ENCODE measurements around the gene DEGS1. TPM values are rescaled to one million over a fixed set of nuclear protein-coding genes. Genes with fewer than 3 reads are reported as not detected.

The DEGS1 gene
- polyA plus RNA-seq, 2 donors = 33.1 to 42.8 TPM

DNA sequence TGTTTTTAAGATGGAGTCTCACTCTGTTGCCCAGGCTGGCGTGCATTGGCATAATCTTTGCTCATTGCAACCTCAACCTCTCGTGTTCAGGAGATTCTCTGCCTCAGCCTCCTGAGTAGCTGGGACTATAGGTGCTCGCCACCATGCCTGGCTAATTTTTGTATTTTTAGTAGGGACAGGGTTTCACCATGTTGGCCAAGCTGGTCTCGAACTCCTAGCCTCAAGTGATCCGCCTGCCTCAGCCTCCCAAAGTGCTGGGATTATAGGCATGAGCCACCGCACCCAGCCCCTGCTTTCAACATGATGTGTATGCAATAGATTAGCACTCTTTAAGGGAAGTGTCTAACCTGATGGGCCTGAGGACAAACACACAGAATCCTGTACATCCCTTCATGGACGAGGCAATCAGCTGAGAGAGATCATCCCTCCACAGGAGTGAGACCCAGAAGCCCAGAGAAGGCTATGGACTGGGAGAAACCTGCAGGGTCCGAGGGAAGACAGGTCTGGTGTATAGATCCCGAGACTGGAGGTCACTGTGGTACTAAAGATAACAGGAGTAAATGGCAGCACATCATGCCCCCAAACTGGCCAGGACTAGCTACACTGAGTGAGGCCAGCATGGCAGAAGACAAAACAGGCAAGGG lies 5.6 kb upstream of the DEGS1 start:
- Histone ChIP-seq H3K27me3 (ENCODE audit: control insufficient read depth in 1 of 2, insufficient read depth in 2 of 2, low read length in 2 of 2) (no peaks in the 10 kb centered on the region), H3K27ac (ENCODE audit: low read depth in 2 of 2, low read length in 1 of 2) (no peak overlapping the region), H3K36me3 (ENCODE audit: control insufficient read depth in 2 of 2, insufficient read depth in 2 of 2, low read length in 1 of 2) (no peaks in the 10 kb centered on the region), H3K4me3 (ENCODE audit: low read depth in 1 of 2, low read length in 2 of 2) (no peak overlapping the region), H3K9me3 (ENCODE audit: control insufficient read depth in 2 of 2, insufficient read depth in 1 of 2, low read depth in 1 of 2, low read length in 1 of 2) (no peaks in the 10 kb centered on the region), H3K4me1 (ENCODE audit: control insufficient read depth in 2 of 2, insufficient read depth in 2 of 2, low read length in 1 of 2) (no peaks in the 10 kb centered on the region)
- WGBS, 2 donors = 93 to 94% methylated on average over 9 of the region's 9 CpGs

DNA sequence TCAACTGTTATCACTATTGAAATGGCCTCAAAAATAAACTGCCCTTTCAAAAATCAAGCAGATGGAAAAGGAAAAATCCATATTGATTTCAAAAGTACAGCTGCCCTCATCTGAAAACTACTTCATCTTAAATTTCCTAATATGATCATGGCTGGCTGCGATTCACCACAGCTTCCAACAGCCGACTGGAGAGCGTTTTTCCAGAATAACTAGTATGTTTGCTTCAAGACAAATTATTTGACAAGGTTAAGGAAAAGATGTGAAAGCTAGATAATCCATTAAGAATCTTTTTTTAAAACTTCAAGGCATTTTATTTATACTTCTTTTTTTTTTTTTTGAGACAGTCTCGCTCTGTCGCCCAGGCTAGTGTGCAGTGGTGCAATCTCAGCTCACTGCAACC lies 4.1 kb upstream of the DEGS1 start:
- 52 to 71% methylated on average over 5 of the region's 5 CpGs for WGBS, 2 donors
- H3K4me3 ChIP-seq (ENCODE audit: low read depth in 1 of 2, low read length in 2 of 2) = no peak overlapping the region
- no peaks in the 10 kb centered on the region for H3K36me3 ChIP-seq (ENCODE audit: control insufficient read depth in 2 of 2, insufficient read depth in 2 of 2, low read length in 1 of 2)
- H3K4me1 ChIP-seq (ENCODE audit: control insufficient read depth in 2 of 2, insufficient read depth in 2 of 2, low read length in 1 of 2) = no peaks in the 10 kb centered on the region
- H3K9me3 ChIP-seq (ENCODE audit: control insufficient read depth in 2 of 2, insufficient read depth in 1 of 2, low read depth in 1 of 2, low read length in 1 of 2) = no peaks in the 10 kb centered on the region
- no peak overlapping the region for H3K27ac ChIP-seq (ENCODE audit: low read depth in 2 of 2, low read length in 1 of 2)
- no peaks in the 10 kb centered on the region for H3K27me3 ChIP-seq (ENCODE audit: control insufficient read depth in 1 of 2, insufficient read depth in 2 of 2, low read length in 2 of 2)

DNA sequence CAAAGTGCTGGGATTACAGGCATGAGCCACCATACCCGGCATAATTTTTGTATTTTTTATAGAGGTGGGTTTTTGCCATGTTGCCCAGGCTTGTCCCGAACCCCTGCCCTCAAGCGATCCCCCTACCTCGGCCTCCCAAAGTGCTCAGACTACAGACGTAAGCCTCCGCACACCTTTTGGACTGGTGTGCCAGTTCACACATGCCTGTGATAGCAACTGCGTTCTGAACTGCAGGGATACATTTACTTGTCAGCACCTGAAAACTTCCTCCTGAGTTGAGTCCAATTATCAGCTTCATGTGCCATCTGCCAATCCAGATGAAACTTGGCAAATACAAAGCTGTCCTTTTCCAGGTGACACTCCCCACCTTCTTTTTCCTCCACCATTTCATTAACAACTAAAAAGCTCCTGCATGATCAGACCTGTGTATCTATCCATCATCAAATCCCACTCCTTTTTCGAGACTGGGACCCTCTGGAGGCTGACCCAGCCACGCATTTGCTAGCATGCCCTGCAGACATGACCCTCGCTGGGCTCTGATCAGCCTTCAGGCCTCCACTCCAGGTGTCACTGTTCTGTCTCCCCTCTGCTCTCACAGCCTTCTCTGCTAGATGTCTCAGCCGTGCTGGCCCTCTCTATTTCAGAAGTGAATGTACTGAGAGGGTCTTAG lies 2.1 kb upstream of the DEGS1 start:
- H3K4me3 ChIP-seq (ENCODE audit: low read depth in 1 of 2, low read length in 2 of 2) = no peak overlapping the region
- H3K9me3 ChIP-seq (ENCODE audit: control insufficient read depth in 2 of 2, insufficient read depth in 1 of 2, low read depth in 1 of 2, low read length in 1 of 2) = no peaks in the 10 kb centered on the region
- WGBS, 2 donors = 60 to 71% methylated on average over 11 of the region's 11 CpGs
- no peaks in the 10 kb centered on the region for H3K36me3 ChIP-seq (ENCODE audit: control insufficient read depth in 2 of 2, insufficient read depth in 2 of 2, low read length in 1 of 2)
- peak overlapping the region; percentile 47 to 66 for H3K27ac ChIP-seq (ENCODE audit: low read depth in 2 of 2, low read length in 1 of 2)
- H3K27me3 ChIP-seq (ENCODE audit: control insufficient read depth in 1 of 2, insufficient read depth in 2 of 2, low read length in 2 of 2) = no peaks in the 10 kb centered on the region
- H3K4me1 ChIP-seq (ENCODE audit: control insufficient read depth in 2 of 2, insufficient read depth in 2 of 2, low read length in 1 of 2) = peaks cover 0 to 2% of the 10 kb centered on the region in 2 donors

DNA sequence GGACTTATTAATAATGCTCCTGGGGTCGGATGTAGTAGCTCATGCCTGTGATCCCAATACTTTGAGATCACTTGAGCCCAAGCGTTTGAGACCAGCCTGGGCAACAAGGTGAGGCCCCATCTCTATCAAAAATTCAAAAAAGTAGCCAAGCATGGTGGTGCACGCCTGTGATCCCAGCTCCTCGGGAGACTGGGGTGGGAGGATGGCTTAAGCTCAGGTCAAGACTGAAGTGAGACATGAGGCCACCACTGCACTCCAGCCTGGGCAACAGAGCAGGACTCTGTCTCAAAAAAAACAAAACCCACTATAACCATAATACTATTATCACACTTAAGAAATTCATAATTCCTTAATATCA lies 1.6 kb upstream of the DEGS1 start:
- Histone ChIP-seq H3K27ac (ENCODE audit: low read depth in 2 of 2, low read length in 1 of 2) (peak overlapping the region; percentile 44 to 52), H3K4me1 (ENCODE audit: control insufficient read depth in 2 of 2, insufficient read depth in 2 of 2, low read length in 1 of 2) (peaks cover 0 to 2% of the 10 kb centered on the region in 2 donors), H3K9me3 (ENCODE audit: control insufficient read depth in 2 of 2, insufficient read depth in 1 of 2, low read depth in 1 of 2, low read length in 1 of 2) (no peaks in the 10 kb centered on the region), H3K4me3 (ENCODE audit: low read depth in 1 of 2, low read length in 2 of 2) (no peak overlapping the region), H3K36me3 (ENCODE audit: control insufficient read depth in 2 of 2, insufficient read depth in 2 of 2, low read length in 1 of 2) (no peaks in the 10 kb centered on the region), H3K27me3 (ENCODE audit: control insufficient read depth in 1 of 2, insufficient read depth in 2 of 2, low read length in 2 of 2) (no peaks in the 10 kb centered on the region)
- 60 to 78% methylated on average over 4 of the region's 4 CpGs for WGBS, 2 donors

DNA sequence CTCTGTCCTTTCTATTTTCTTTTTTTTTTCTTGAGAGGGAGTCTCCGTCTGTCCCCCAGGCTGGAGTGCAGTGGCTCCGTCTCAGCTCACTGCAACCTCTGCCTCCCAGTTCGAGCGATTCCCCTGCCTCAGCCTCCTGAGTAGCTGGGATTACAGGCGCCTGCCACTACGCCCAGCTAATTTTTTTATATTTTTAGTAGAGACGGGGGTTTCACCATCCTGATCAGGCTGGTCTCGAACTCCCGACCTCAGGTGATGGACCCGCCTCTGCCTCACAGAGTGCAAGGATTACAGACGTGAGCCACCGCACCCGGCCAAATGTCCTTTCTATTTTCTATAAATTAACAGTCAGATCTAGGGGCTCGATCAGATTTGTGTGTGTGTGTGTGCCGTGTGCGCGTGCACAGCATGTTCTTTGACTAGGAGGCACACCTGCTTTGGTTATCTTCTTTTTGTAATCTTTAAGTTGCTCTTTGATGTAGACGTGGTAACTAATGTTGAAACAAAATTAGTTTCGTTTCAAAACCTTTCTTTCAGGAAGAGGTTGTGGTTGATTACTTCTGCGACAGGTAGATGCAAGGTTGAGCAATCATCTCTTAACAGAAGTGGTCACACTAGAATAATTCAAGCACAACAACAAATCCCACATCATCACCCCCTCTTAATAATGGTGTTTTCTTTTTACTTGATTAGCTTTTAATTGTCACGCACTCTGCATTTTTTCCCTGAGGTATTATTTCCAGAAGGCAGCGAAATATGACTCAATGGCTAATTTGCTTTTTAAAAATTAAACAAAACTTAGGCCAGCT lies 779 bp upstream of the DEGS1 start:
- 35 to 39% methylated on average over 22 of the region's 22 CpGs for WGBS, 2 donors
- H3K9me3 ChIP-seq (ENCODE audit: control insufficient read depth in 2 of 2, insufficient read depth in 1 of 2, low read depth in 1 of 2, low read length in 1 of 2) = no peaks in the 10 kb centered on the region
- H3K27ac ChIP-seq (ENCODE audit: low read depth in 2 of 2, low read length in 1 of 2) = peak overlapping the region; percentile 88 to 93
- H3K4me1 ChIP-seq (ENCODE audit: control insufficient read depth in 2 of 2, insufficient read depth in 2 of 2, low read length in 1 of 2) = peaks cover 0 to 2% of the 10 kb centered on the region in 2 donors
- H3K27me3 ChIP-seq (ENCODE audit: control insufficient read depth in 1 of 2, insufficient read depth in 2 of 2, low read length in 2 of 2) = no peaks in the 10 kb centered on the region
- peak overlapping the region; percentile 63 to 89 for H3K4me3 ChIP-seq (ENCODE audit: low read depth in 1 of 2, low read length in 2 of 2)
- H3K36me3 ChIP-seq (ENCODE audit: control insufficient read depth in 2 of 2, insufficient read depth in 2 of 2, low read length in 1 of 2) = no peaks in the 10 kb centered on the region

- H3K36me3 ChIP-seq (ENCODE audit: control insufficient read depth in 2 of 2, insufficient read depth in 2 of 2, low read length in 1 of 2) = no peaks in the 10 kb centered on the region
- H3K4me3 ChIP-seq (ENCODE audit: low read depth in 1 of 2, low read length in 2 of 2) = peak overlapping the region; percentile 63 to 89
- H3K27me3 ChIP-seq (ENCODE audit: control insufficient read depth in 1 of 2, insufficient read depth in 2 of 2, low read length in 2 of 2) = no peaks in the 10 kb centered on the region
- H3K9me3 ChIP-seq (ENCODE audit: control insufficient read depth in 2 of 2, insufficient read depth in 1 of 2, low read depth in 1 of 2, low read length in 1 of 2) = no peaks in the 10 kb centered on the region
- H3K4me1 ChIP-seq (ENCODE audit: control insufficient read depth in 2 of 2, insufficient read depth in 2 of 2, low read length in 1 of 2) = peaks cover 0 to 2% of the 10 kb centered on the region in 2 donors
- WGBS, 2 donors = 1% methylated on average over 50 to 53 of the region's 53 CpGs
- peak overlapping the region; percentile 88 to 93 for H3K27ac ChIP-seq (ENCODE audit: low read depth in 2 of 2, low read length in 1 of 2)
Measured at GRCh38 chr1:224183591-224184312, 712 bp downstream of the DEGS1 start.

GRCh38 chr1:224185208-224185607 lies 2.2 kb downstream of the DEGS1 start:
- Histone ChIP-seq H3K36me3 (ENCODE audit: control insufficient read depth in 2 of 2, insufficient read depth in 2 of 2, low read length in 1 of 2) (no peaks in the 10 kb centered on the region), H3K4me1 (ENCODE audit: control insufficient read depth in 2 of 2, insufficient read depth in 2 of 2, low read length in 1 of 2) (peaks cover 0 to 2% of the 10 kb centered on the region in 2 donors), H3K9me3 (ENCODE audit: control insufficient read depth in 2 of 2, insufficient read depth in 1 of 2, low read depth in 1 of 2, low read length in 1 of 2) (no peaks in the 10 kb centered on the region), H3K4me3 (ENCODE audit: low read depth in 1 of 2, low read length in 2 of 2) (no peak overlapping the region), H3K27ac (ENCODE audit: low read depth in 2 of 2, low read length in 1 of 2) (no peak overlapping the region), H3K27me3 (ENCODE audit: control insufficient read depth in 1 of 2, insufficient read depth in 2 of 2, low read length in 2 of 2) (no peaks in the 10 kb centered on the region)
- 79 to 86% methylated on average over 8 of the region's 8 CpGs for WGBS, 2 donors

- Histone ChIP-seq H3K36me3 (ENCODE audit: control insufficient read depth in 2 of 2, insufficient read depth in 2 of 2, low read length in 1 of 2) (no peaks in the 10 kb centered on the region), H3K27me3 (ENCODE audit: control insufficient read depth in 1 of 2, insufficient read depth in 2 of 2, low read length in 2 of 2) (no peaks in the 10 kb centered on the region), H3K4me1 (ENCODE audit: control insufficient read depth in 2 of 2, insufficient read depth in 2 of 2, low read length in 1 of 2) (peaks cover 0 to 2% of the 10 kb centered on the region in 2 donors), H3K4me3 (ENCODE audit: low read depth in 1 of 2, low read length in 2 of 2) (no peak overlapping the region), H3K9me3 (ENCODE audit: control insufficient read depth in 2 of 2, insufficient read depth in 1 of 2, low read depth in 1 of 2, low read length in 1 of 2) (no peaks in the 10 kb centered on the region), H3K27ac (ENCODE audit: low read depth in 2 of 2, low read length in 1 of 2) (no peak overlapping the region)
- WGBS, 2 donors = 85 to 88% methylated on average over 2 of the region's 2 CpGs
Measured at GRCh38 chr1:224188286-224188685, 5.2 kb downstream of the DEGS1 start.

GRCh38 chr1:224189561-224189960 lies 6.5 kb downstream of the DEGS1 start:
- no peaks in the 10 kb centered on the region for H3K36me3 ChIP-seq (ENCODE audit: control insufficient read depth in 2 of 2, insufficient read depth in 2 of 2, low read length in 1 of 2)

More at GRCh38 chr1:224189561-224189960, 6.5 kb downstream of the DEGS1 start:
- WGBS, 2 donors = 88 to 89% methylated on average over 7 of the region's 7 CpGs
- no peaks in the 10 kb centered on the region for H3K9me3 ChIP-seq (ENCODE audit: control insufficient read depth in 2 of 2, insufficient read depth in 1 of 2, low read depth in 1 of 2, low read length in 1 of 2)
- H3K27ac ChIP-seq (ENCODE audit: low read depth in 2 of 2, low read length in 1 of 2) = no peak overlapping the region
- no peaks in the 10 kb centered on the region for H3K27me3 ChIP-seq (ENCODE audit: control insufficient read depth in 1 of 2, insufficient read depth in 2 of 2, low read length in 2 of 2)
- H3K4me3 ChIP-seq (ENCODE audit: low read depth in 1 of 2, low read length in 2 of 2) = no peak overlapping the region
- H3K4me1 ChIP-seq (ENCODE audit: control insufficient read depth in 2 of 2, insufficient read depth in 2 of 2, low read length in 1 of 2) = peaks cover 0 to 2% of the 10 kb centered on the region in 2 donors
